GM21737 (cell line): ENCODE data around the gene NKAIN4.

Experiments used
- ATAC-seq: cut with Tn5 transposase; IDR thresholded peaks from one replicate; pipeline ENCODE4 v1.9.1; 2021; ENCODE audit warnings: mild to moderate bottlenecking, moderate library complexity; ENCODE audit not compliant: unreplicated experiment

The NKAIN4 gene

DNA sequence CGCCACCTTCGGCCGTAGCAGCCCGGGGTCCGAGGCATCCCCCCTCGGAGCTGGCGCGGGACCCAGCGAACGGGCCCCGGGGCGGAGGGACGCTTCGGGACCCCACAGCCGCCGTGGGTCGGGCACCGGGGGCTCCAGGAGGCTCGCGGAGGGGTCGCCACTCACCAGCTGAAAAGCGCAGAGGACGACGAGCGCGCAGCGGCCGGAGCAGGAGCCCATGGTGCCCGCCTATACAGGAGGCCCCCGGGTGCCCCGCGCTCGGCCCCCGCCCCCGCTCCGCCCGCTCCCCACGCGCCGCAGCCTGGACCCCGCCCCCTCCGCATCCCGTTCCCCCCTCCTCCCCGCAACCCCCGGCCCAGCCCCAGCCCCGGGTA, at the start of gene NKAIN4:
Gene NKAIN4 (minus strand): TSS at position 232 of the 374 bp plus-strand sequence. CDS start 13 bp downstream, at position 219.
- no peak for ATAC-seq

DNA sequence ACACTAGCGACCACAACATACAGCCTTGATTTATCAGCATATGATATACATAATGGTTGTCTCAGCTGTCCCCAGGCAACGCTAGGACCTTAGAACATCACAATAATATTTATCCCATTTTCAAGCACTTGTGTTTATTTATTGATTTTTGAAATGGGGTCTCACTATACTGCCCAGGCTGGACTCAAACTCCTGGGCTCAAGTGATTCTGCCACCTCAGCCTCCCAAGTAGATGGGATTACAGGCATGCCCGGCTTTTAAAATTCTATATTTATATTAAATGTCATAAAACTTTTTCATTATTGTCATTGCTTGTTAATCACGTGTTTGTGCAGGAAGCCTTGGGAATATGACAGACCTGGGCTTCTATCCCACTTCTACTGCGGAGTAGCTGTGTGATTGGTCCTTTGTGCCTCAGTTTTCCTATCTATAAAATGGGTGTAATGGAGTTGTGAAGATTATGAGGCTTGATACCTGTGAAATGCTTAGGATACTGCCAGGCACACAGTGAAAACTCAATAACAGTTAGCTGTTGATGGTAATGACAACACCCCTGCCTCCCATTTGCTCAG, 48.9 kb upstream of the NKAIN4 start:
- no peak for ATAC-seq

DNA sequence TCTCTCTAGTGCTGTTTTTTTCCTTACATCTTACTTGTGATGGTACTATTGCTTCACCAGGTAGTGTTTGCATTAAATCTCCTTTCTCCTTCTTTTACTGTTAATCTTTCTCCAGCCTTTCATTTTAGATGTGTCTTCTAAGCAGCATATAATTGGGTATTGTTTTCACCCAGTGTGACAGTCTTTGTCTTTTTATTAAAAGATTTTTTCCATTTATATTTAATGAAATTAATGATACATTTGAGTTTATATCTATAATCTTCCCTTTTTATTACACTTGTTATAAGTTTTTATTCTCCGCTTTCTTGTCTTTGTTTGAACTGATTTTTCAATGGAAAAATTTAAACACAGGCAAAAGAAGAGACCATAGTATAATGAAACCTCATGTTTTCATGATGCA, 47.4 kb upstream of the NKAIN4 start:
- ATAC-seq, result no peak

DNA sequence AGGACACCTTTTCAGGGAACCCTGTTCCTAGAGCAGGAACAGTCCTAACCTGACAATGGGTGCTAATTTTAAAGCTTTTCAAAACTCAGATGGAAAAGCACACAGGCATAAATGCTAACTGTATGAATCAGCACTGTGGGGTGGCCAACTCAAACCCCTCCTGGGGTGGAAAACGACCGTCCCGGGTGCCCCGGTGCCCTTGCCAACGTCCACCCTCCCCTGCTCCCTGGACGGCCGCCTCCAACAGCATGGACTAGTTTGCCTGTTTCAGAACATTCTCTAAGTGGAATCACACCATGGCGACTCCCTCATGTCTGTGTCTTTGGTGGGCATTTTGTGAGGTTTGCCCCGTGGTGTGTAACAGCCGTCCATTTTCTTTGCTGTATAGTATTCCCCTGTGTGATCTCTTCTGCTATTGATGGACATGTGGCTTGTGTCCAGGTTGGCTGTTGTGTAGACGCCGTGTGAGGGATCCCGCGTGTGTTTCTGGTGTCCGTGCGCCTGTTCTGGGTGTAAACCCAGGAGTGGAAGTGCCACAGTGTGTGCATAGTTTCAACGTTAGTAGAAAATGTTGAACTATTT, 44.6 kb upstream of the NKAIN4 start:
- ATAC-seq, result no peak

DNA sequence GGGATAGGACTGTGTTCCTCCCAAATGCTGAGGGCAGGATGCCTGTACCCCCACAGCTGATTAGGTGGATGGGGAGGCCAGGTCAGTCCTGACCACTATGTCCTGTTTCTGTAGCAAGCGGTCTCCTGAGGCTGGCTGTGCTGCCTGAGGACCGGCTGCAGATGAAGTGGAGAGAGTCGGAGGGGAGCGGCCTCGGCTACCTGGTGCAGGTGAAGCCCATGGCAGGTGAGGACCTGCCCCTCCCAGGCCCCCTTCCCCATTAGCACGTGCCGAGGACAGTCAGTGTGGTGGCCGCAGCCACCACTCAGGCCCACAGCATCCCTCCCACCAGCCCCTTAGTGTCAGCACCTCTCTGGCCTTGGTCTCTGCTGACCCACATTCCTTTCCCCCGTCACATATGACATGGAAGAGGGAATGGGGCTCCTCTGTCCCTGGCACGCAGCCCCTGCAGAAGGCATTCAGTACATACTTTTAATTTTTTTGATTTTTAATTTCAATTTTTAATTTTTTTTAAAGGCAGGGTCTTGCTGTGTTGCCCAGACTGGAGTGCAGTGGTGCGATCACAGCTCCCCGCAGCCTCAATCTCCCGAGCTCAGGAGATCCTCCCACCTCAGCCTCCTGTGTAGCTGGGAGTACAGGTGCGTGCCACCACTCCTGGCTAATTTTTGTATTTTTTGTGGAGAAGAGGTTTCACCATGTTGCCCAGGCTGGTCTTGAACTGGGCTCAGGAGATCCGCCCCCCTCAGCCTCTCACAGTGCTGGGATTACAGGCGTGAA, 43.7 kb upstream of the NKAIN4 start:
- ATAC-seq, result no peak

DNA sequence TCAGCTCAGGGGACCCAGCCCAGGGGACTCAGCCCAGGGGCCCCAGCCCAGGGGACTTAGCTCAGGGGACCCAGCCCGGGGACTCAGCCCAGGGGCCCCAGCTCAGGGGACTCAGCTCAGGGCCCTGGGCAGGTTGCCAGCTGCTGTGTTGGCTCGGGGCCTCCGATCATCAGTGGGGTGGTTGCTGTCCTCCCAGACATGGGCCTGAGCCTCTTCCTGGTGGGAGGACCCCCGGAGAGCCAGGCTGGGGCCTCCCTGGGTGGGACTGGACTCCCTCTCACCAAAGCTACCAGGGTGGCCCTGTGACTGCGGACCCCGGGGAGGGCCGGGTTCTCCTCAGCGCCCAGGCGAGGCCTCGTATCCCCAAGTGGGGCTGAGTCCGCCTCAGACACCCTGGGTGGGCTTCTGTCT, 43.1 kb upstream of the NKAIN4 start:
- ATAC-seq, result no peak

DNA sequence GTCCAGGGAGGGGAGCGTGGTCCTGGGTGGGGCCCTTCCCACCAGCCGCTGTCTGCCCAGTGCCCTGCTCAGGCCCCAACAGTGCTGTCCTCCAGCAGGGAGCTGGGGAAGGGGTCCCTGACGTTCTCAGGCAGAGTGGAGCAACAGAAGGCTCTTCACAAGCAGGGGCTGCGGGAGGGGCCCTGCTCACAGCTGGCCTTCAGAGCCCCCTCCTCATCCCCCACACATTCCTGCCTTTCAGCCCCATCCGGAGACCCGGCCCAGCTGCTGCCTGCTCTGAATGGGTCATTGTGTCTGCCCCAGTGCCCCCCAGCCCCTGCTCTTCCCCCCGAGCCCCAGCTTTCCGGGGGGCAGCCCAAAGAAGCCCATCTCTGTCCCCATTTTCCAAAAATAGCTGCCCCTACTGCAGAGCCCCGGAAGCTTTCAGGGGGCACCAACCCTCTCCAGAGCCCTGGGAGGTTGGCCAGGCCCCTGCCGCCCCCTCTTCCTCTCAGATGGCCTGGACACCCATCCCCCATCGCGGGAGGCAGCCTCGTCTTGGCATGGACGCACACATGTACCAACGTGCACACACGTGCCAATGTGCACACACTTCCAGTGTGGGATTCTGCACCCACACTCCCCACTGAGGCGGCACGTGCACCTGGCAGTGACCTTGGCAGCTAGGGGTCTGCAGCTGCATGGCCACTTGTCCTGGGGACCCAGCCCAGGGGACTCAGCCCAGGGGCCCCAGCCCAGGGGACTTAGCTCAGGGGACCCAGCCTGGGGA, 42.5 kb upstream of the NKAIN4 start:
- ATAC-seq, result no peak

DNA sequence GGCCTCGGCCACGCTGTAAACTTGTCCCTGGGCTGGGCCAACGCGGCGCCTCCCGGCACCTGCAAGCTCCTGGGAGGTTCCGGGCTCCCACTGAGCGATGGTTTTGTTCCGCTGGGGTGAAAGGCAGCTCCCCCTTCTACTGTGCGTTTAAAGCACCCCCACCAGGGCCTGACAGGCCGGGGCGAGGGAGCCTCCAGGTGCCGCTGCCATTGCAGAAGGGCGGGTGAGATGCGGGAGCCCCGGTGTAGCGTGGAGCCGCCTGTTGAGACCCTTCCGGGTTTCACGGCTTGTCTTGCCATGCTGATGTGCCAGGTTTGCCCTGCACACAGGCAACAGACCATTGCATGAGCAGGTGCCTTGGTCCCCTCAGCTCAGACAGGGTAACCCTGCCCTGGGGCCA, 41.6 kb upstream of the NKAIN4 start:
- no peak for ATAC-seq

DNA sequence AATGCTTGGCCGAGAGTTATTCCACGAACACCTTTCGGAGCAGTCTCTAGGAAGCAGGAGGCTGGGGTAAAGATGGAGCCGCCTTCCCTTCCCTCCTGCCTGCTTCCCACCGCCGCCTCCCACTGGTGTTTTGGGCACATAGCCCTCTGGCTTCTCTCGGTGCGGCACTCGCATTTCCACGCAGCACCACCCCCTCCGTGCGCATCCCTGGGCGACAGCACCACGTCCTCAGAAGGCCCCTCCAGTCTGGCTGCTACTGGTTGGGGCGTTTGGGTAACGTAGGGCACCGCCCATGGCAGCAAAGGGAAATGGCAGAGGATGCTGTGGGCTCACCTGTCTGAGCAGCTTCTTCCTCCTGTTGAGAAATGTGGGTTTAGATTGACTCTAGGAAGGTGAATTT, 41.2 kb upstream of the NKAIN4 start:
- no peak for ATAC-seq

DNA sequence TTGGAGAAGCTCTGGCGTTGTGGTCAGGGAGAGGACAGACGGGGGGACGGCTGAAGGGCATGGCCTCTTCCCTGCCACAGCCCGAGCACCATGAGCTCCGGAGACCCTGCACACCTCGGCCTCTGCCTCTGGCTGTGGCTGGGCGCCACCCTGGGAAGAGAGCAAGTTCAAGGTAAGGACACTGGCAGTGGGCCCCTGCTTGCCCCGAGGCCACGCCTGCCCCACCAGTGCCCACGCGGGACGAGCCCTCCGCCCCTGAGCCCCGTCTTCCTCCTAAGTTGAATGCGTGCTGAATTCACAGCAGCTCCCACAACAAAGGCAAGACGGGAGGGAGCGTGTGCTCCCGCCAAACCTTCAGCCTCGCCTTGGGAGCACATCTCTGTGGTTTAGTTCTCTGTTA, 40.8 kb upstream of the NKAIN4 start:
- ATAC-seq, result no peak

DNA sequence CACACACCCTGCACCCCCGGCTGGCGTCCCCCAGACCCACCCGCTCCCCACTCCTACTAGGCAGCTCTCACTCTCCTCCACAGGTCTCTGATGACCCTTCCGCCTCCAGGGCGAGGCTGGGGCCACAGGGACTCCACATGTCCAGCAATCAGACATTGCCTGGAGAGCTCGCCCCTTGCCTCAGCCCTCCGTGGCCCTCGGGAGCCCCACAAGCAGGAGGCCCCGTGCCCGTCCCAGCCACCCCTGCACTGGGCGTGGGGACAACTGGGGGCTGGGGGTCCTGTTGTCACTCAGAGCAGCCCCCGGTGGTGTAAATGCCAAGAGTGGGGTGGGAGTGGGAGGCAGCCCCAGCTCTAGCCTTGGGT, 40.3 kb upstream of the NKAIN4 start:
- no peak for ATAC-seq

DNA sequence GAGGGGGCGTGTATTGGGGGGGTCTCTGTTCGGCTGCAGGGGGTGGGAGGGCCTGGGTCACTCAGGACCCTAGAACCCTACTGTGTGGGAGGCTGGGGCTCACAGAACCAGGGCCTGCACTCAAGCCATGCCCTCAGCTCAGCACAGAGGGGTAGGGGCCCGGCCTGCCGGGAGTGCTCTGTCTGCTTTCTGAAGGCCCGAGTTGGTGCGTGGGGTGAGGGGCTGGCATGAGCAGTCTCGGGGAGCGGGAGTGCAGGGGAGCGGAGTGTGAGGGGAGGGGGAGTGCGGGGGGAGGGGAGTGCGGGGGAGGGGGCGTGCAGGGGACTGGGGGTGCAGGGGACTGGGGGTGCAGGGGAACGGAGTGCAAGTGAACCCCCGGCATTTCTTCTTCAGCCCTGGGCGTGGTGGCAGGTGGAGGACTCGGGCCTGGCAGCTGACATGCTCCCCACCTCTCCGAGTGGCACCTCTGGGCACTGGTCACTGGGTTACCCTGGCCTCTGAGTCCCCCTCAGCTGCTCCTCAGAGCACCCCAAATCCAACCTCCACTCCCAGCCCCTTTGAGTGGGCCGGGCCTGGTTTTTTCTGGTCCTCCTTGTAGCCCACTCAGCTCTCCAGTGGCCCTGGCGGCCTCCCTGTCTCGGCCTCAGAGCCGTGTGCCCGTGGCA, 39.7 kb upstream of the NKAIN4 start:
- ATAC-seq, result no peak

DNA sequence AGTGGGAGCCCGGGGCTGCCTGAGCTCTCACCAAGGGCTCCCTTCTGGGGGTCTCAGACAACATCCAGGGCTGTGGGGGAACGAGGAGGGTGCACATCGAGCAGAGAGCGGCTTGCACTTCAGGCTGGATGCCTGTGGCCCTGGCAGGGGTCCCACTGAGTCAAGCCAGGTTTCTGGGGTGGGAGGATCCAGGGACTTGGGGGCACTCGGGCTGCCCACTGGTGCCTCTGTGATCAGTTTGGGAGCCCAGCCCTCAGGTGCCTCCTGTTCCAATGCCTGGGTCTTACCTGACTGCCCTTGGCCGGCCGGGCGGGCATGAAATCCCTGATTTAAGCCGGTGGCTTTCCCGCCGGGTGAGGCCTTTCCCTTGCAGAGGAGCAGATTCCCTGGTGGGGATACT, 39.2 kb upstream of the NKAIN4 start:
- no peak for ATAC-seq

DNA sequence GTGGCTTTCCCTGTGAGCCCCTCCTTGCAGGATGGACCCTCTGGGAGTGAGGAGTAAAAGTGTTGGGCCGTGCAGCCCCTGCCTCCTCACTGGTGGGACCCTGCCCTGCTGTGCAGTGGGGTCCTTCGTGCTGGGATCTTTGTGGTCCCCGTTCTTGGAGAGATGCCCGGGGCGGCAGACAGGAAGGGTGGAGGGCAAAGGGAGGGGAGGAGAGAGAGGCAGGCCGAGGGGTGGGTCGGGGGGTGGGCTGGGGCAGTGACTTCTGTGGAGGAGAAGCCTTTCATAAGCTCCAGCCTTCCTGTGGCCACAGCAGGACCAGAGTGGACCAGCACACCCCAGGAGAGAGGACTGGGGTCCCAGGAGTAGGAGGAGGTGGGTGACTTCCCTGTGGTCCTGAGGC, 38.6 kb upstream of the NKAIN4 start, which contains the start of gene COL20A1:
Gene COL20A1 (plus strand): TSS at position 283 of the 400 bp plus-strand sequence. CDS start 1,922 bp downstream, outside the sequence.
- ATAC-seq, result no peak

DNA sequence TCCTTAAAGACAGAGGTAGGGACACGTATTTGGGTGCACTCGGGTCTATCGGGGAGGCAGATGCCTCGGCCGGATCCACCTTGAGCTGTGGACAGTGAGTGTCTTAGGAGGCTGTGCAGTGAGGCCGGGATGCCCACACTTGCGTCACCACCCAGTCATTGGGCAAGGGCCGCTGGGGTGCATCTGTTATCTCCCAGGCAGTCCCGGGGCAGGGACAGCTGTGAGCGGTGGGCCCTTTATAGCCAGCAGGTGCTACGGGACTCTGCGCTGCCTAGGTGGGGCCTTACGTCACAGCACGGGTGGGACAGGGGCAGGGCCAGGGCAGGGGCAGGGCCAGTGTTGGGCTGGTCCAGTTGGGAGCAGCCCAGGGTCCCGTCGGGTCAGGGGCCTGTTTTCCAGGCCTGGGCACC, 38.0 kb upstream of the NKAIN4 start:
- no peak for ATAC-seq

DNA sequence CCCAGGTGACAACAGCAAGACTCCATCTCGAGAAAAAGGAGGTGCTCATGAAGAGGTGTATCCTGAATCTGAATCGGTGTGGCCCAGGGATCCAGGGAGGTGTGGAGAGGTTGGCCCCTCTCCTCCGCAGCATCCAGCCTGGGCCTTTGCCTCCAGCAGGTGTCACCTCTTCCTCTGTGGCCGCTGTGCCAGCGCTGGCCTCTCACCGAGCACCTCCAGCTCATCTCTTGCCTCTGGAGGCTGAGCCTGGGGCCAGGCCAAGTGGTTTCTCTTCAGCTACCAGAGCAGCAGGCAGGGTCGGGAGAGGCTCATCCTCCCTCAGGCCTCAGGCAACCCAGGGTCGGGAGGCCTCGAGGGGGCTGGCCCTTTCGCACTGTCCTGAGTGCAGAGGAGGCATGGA, 37.5 kb upstream of the NKAIN4 start:
- no peak for ATAC-seq

DNA sequence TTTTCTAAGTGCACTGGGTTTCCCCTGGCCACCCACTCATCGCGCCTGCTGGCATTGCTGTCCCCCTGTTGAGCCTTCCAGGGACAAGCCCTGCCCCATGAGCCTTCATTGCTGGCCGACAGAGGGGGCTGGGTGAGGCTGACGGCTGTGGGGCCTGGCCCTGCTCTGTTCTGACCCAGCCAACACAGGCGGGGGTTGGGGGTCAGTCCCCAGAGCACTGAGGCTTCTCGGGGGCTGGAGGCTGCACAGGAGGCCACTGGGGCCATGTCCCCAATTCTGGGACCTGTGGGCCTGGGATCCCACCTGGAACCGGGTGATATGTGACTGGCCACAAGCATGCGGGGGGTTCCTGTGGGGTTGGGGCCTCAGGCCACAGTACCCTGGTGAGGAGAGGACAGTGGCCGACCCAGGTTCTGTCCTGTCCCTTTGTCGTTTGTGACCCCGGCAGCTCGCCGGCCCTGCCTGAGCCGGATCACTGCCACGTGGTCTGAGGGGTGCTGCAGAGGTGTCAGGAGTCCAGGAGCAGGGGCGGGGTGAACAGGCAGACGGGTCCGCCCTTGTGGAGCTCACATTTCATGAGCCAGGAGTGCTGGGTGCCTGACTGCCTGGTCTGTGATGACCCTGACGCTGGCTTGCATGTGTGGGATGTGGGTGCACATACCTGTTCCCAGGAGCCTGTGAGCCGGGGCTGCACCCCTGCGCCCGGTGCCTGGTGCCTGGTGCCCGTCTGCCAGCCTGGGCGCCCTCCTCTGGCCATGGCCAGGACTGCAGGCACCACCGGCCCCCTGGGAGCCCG, 36.6 kb upstream of the NKAIN4 start:
- ATAC-seq, result no peak

DNA sequence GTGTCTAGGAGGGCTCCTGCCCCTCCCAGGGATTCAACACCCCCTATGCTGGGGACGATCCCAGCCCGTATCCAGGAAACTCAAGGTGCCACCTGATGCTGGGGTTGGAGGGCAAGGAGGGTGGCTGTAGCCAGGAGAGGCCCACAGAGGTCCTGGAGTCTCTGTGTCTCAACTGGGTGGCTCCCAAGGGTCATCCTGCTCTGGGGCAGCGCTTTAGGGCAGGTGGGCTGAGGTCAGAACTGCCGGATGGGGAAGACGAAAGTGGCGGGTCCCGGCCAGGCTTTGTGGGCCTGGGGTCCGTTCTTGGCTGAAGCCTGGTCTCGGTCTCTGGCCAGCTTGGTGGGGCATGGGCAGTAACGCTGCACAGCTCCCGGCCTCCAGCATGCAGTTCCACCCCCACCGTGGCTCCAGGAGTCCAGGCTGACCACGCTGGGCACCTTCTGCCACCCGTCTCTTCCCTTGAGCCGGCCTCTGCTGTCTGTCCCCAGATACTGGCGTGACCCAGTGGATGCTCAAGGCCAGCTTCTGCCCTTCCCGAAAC, 35.9 kb upstream of the NKAIN4 start:
- no peak for ATAC-seq

DNA sequence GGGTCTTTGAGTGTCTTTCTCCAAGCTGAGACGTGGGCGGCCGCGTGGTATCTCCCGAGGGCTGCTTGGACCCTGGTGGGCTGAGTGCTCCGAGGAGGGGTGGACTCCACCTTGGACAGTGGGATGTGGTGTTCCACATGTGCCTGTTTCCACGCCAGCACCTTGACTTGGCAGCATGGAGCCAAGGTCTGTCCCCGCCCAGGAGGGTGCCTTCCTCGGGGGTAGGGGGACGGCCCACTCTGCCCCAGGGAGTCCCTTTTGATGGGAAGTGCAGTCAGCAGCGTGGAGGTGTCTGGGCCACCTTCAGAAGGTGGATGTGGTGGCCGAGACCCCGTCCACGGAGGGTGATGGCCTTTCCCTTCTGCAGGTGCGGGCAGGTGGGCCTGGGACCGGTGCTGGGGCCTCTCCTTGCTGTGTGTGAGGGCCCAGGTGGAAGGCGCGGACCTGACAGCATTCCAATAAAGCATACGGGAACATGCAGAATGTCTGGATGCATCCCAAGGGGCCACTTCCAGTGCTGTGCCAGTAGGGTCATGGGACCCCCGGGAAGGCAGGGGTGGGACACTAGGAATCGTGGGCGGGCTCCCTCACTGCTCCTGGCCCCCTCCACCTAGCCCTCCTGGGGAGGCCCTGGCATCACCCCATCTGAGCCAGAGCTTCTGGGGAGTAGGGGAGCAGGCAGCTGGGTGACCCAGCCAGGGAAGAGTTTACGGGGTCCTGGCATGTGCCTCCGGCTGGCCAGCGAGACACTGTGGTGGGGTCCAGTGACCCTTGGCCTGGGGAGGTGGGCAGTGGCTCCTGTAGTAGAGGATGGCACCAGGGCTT, 35.3 kb upstream of the NKAIN4 start:
- ATAC-seq, result no peak
